Mesenchymal stem cell (in vitro differentiated cells and primary cell): ENCODE data around the gene PGPEP1.

Experiments
- DNase-seq: peaks from one replicate; pipeline ENCODE4 v3.0.0-alpha.2; 2013
- H2AFZ ChIP-seq: one replicate; pipeline ENCODE4 v1.6.1; 2013; ENCODE audit warnings: low read depth, mild to moderate bottlenecking, control low read depth, inconsistent platforms, low read length, moderate library complexity
- H2AK5ac ChIP-seq: 2 replicates; pipeline ENCODE4 v1.6.1; 2013; ENCODE audit warnings: low read length, moderate library complexity, mild to moderate bottlenecking, inconsistent platforms; ENCODE audit not compliant: severe bottlenecking
- H2BK120ac ChIP-seq: one replicate; pipeline ENCODE4 v1.6.1; 2013; ENCODE audit warnings: low read depth, mild to moderate bottlenecking, inconsistent platforms, low read length, moderate library complexity
- H2BK12ac ChIP-seq, 2 experiments: one replicate each; pipeline ENCODE4 v1.6.1; 2013; ENCODE audit warnings: inconsistent platforms in 2 of 2, low read length in 2 of 2, mild to moderate bottlenecking in 2 of 2, moderate library complexity in 2 of 2, control low read depth in 1 of 2
- H2BK15ac ChIP-seq: one replicate; pipeline ENCODE4 v1.6.1; 2013; ENCODE audit warnings: mild to moderate bottlenecking, low read depth, inconsistent platforms; ENCODE audit not compliant: poor library complexity, severe bottlenecking
- H2BK5ac ChIP-seq: 2 replicates; pipeline ENCODE4 v1.6.1; 2013; ENCODE audit warnings: low read depth, mild to moderate bottlenecking, low read length, control low read depth, inconsistent platforms; ENCODE audit not compliant: poor library complexity, severe bottlenecking
- H3K14ac ChIP-seq, 2 experiments: one replicate each; pipeline ENCODE4 v1.6.1; 2013; ENCODE audit warnings: inconsistent platforms in 2 of 2, low read length in 2 of 2, control low read depth in 1 of 2, mild to moderate bottlenecking in 1 of 2, moderate library complexity in 1 of 2
- H3K18ac ChIP-seq, 2 experiments: one replicate each; pipeline ENCODE4 v1.6.1; 2013; ENCODE audit warnings: inconsistent platforms in 2 of 2, low read length in 2 of 2, control low read depth in 1 of 2, low read depth in 1 of 2, mild to moderate bottlenecking in 1 of 2
- H3K23ac ChIP-seq, 2 experiments: one replicate each; pipeline ENCODE4 v1.6.1; 2013; ENCODE audit warnings: inconsistent platforms in 2 of 2, low read length in 2 of 2, mild to moderate bottlenecking in 2 of 2, moderate library complexity in 2 of 2, control low read depth in 1 of 2
- H3K27ac ChIP-seq: 2 replicates; pipeline ENCODE4 v1.5.1; 2013; ENCODE audit warnings: mild to moderate bottlenecking, moderate library complexity, low read length, control low read depth, inconsistent platforms; ENCODE audit not compliant: poor library complexity, severe bottlenecking
- H3K27me3 ChIP-seq, 2 experiments: 2 replicates each; pipeline versions ENCODE4 v1.6.1 to v1.7.0; 2013; ENCODE audit warnings: low read length in 2 of 2, mild to moderate bottlenecking in 2 of 2, moderate library complexity in 2 of 2, control low read depth in 1 of 2, inconsistent platforms in 1 of 2; ENCODE audit not compliant: control insufficient read depth in 1 of 2, insufficient read depth in 1 of 2
- H3K36me3 ChIP-seq, 2 experiments: 2 replicates each; pipeline versions ENCODE4 v1.6.1 to v1.7.0; 2013; ENCODE audit warnings: low read length in 2 of 2, control low read depth in 1 of 2, inconsistent platforms in 1 of 2, low read depth in 1 of 2, mild to moderate bottlenecking in 1 of 2; ENCODE audit not compliant: insufficient read depth in 2 of 2, control insufficient read depth in 1 of 2
- H3K4ac ChIP-seq, 2 experiments: one replicate each; pipeline ENCODE4 v1.6.1; 2013; ENCODE audit warnings: inconsistent platforms in 2 of 2, low read length in 2 of 2, mild to moderate bottlenecking in 2 of 2, moderate library complexity in 2 of 2, control low read depth in 1 of 2, low read depth in 1 of 2
- H3K4me1 ChIP-seq: 2 replicates; pipeline ENCODE4 v1.6.1; 2013; ENCODE audit warnings: low read depth, low read length, control low read depth; ENCODE audit not compliant: control insufficient read depth, insufficient read depth
- H3K4me2 ChIP-seq: 2 replicates; pipeline ENCODE4 v1.6.1; 2013; ENCODE audit warnings: low read length, mild to moderate bottlenecking, inconsistent platforms; ENCODE audit not compliant: poor library complexity, severe bottlenecking
- H3K4me3 ChIP-seq, 2 experiments: 2 replicates each; pipeline versions ENCODE4 v1.5.1 to v1.7.0; 2013; ENCODE audit warnings: low read length in 2 of 2, mild to moderate bottlenecking in 2 of 2, control low read depth in 1 of 2, low read depth in 1 of 2; ENCODE audit not compliant: insufficient read depth in 1 of 2
- H3K79me1 ChIP-seq: replicated peaks from 2 replicates; pipeline ENCODE4 v1.6.1; 2013; ENCODE audit warnings: mild to moderate bottlenecking, control low read depth, low read length, inconsistent platforms; ENCODE audit not compliant: poor library complexity, severe bottlenecking
- H3K9ac ChIP-seq: 2 replicates; pipeline ENCODE4 v1.7.0; 2013; ENCODE audit warnings: mild to moderate bottlenecking, low read length, moderate library complexity
- H3K9me3 ChIP-seq: 2 replicates; pipeline ENCODE4 v1.7.0; 2013; ENCODE audit warnings: mild to moderate bottlenecking, low read length; ENCODE audit not compliant: control insufficient read depth
- H4K8ac ChIP-seq: one replicate; pipeline ENCODE4 v1.6.1; 2013; ENCODE audit warnings: inconsistent platforms, mild to moderate bottlenecking, low read length, moderate library complexity
- H4K91ac ChIP-seq: one replicate; pipeline ENCODE4 v1.6.1; 2013; ENCODE audit warnings: mild to moderate bottlenecking, low read length, inconsistent platforms
- WGBS: methylation state at CpG from one replicate; pipeline ENCODE4 v1.1.7; 2013; ENCODE audit warnings: mixed read lengths; 5-methylcytosine and 5-hydroxymethylcytosine counted together

The PGPEP1 gene

GRCh38 chr19:18295034-18295451 is 45.4 kb upstream of the PGPEP1 start:
- H3K79me1 ChIP-seq: no peaks in the 10 kb centered on the region
- no peak overlapping the region for H2AK5ac ChIP-seq
- H2BK120ac ChIP-seq: no peak overlapping the region
- no peak overlapping the region for H4K8ac ChIP-seq
- no peak for DNase-seq
- no peak overlapping the region for H3K4me3 ChIP-seq
- peak overlapping the region; percentile 11 for H4K91ac ChIP-seq
- no peak overlapping the region for H3K18ac ChIP-seq
- no peaks in the 10 kb centered on the region for H3K27me3 ChIP-seq
- H3K4ac ChIP-seq: no peak overlapping the region
- no peak overlapping the region for H3K4me2 ChIP-seq
- H2BK15ac ChIP-seq: no peak overlapping the region
- no peak overlapping the region for H3K27ac ChIP-seq
- no peak overlapping the region for H2BK5ac ChIP-seq
- peak overlapping the region in 1 of 2 experiments; percentile 18 for H3K14ac ChIP-seq
- H3K9ac ChIP-seq: no peak overlapping the region
- H3K9me3 ChIP-seq: no peaks in the 10 kb centered on the region
- H2BK12ac ChIP-seq: peak overlapping the region in 1 of 2 experiments; percentile 15
- H3K36me3 ChIP-seq: no peaks in the 10 kb centered on the region
- WGBS: 97% methylated on average over 4 of the region's 4 CpGs
- no peak overlapping the region for H3K23ac ChIP-seq
- H3K4me1 ChIP-seq: peaks cover 36% of the 10 kb centered on the region
- no peak overlapping the region for H2AFZ ChIP-seq

- H3K23ac ChIP-seq: no peak overlapping the region
- no peak overlapping the region for H4K8ac ChIP-seq
- no peaks in the 10 kb centered on the region for H3K36me3 ChIP-seq
- no peak overlapping the region for H3K27ac ChIP-seq
- H3K79me1 ChIP-seq: no peaks in the 10 kb centered on the region
- H2AK5ac ChIP-seq: no peak overlapping the region
- H2AFZ ChIP-seq: no peak overlapping the region
- no peak overlapping the region for H2BK5ac ChIP-seq
- peaks cover 29% of the 10 kb centered on the region for H3K4me1 ChIP-seq
- no peaks in the 10 kb centered on the region for H3K9me3 ChIP-seq
- no peak overlapping the region for H2BK120ac ChIP-seq
- H3K9ac ChIP-seq: no peak overlapping the region
- H3K27me3 ChIP-seq: no peaks in the 10 kb centered on the region
- no peak overlapping the region for H3K14ac ChIP-seq
- no peak overlapping the region for H4K91ac ChIP-seq
- 29% methylated on average over 4 of the region's 4 CpGs for whole genome bisulfite sequencing
- H3K4me3 ChIP-seq: no peak overlapping the region
- H3K4me2 ChIP-seq: no peak overlapping the region
- no peak overlapping the region for H3K18ac ChIP-seq
- DNase-seq: peak; percentile 31
- H2BK15ac ChIP-seq: no peak overlapping the region
- H3K4ac ChIP-seq: no peak overlapping the region
- no peak overlapping the region for H2BK12ac ChIP-seq
Observed at GRCh38 chr19:18297308-18297707, 43.1 kb upstream of the PGPEP1 start.

- H2AFZ ChIP-seq: no peak overlapping the region
- H2BK5ac ChIP-seq: no peak overlapping the region
- H3K4ac ChIP-seq: no peak overlapping the region
- H3K9me3 ChIP-seq: no peaks in the 10 kb centered on the region
- H3K14ac ChIP-seq: no peak overlapping the region
- DNase-seq: peak; percentile 43
- H2BK15ac ChIP-seq: no peak overlapping the region
- H3K23ac ChIP-seq: no peak overlapping the region
- no peak overlapping the region for H3K4me3 ChIP-seq
- H3K4me2 ChIP-seq: no peak overlapping the region
- no peak overlapping the region for H3K27ac ChIP-seq
- H4K91ac ChIP-seq: no peak overlapping the region
- WGBS: 65% methylated on average over 3 of the region's 6 CpGs
- no peak overlapping the region for H2AK5ac ChIP-seq
- peaks cover 30% of the 10 kb centered on the region for H3K4me1 ChIP-seq
- no peak overlapping the region for H2BK12ac ChIP-seq
- no peak overlapping the region for H2BK120ac ChIP-seq
- H3K27me3 ChIP-seq: no peaks in the 10 kb centered on the region
- H4K8ac ChIP-seq: no peak overlapping the region
- no peak overlapping the region for H3K9ac ChIP-seq
- no peaks in the 10 kb centered on the region for H3K79me1 ChIP-seq
- no peak overlapping the region for H3K18ac ChIP-seq
- peaks cover 0 to 3% of the 10 kb centered on the region in 2 experiments for H3K36me3 ChIP-seq
Observed at GRCh38 chr19:18298601-18299000, 41.8 kb upstream of the PGPEP1 start.

GRCh38 chr19:18299654-18300053 is 40.7 kb upstream of the PGPEP1 start:
- DNase-seq: no peak

More at GRCh38 chr19:18299654-18300053, 40.7 kb upstream of the PGPEP1 start:
- no peak overlapping the region for H3K14ac ChIP-seq
- peaks cover 0 to 3% of the 10 kb centered on the region in 2 experiments for H3K36me3 ChIP-seq
- H2BK120ac ChIP-seq: no peak overlapping the region
- WGBS: 96% methylated on average over 4 of the region's 9 CpGs
- H3K4ac ChIP-seq: no peak overlapping the region
- no peak overlapping the region for H2BK12ac ChIP-seq
- no peak overlapping the region for H2BK15ac ChIP-seq
- no peak overlapping the region for H3K4me2 ChIP-seq
- no peak overlapping the region for H3K4me3 ChIP-seq
- peaks cover 27% of the 10 kb centered on the region for H3K4me1 ChIP-seq
- H4K91ac ChIP-seq: no peak overlapping the region
- H3K79me1 ChIP-seq: no peaks in the 10 kb centered on the region
- H4K8ac ChIP-seq: no peak overlapping the region
- H2BK5ac ChIP-seq: no peak overlapping the region
- no peak overlapping the region for H2AK5ac ChIP-seq
- H3K18ac ChIP-seq: no peak overlapping the region
- no peaks in the 10 kb centered on the region for H3K27me3 ChIP-seq
- H3K9me3 ChIP-seq: no peaks in the 10 kb centered on the region
- no peak overlapping the region for H3K9ac ChIP-seq
- no peak overlapping the region for H3K27ac ChIP-seq
- H2AFZ ChIP-seq: no peak overlapping the region
- no peak overlapping the region for H3K23ac ChIP-seq
